HG03565 (cell line): Measurements from ENCODE around the gene PDGFC.

Experiments used
- ATAC-seq: cut with Tn5 transposase; IDR thresholded peaks from one replicate; pipeline ENCODE4 v1.9.1; 2021; ENCODE audit warnings: mild to moderate bottlenecking, moderate library complexity; ENCODE audit not compliant: unreplicated experiment

Gene PDGFC

GRCh38 chr4:156762851-156763250, 208.7 kb downstream of the PDGFC start:
- ATAC-seq: no peak

- ATAC-seq: no peak
Measured at GRCh38 chr4:156756118-156756517, 215.5 kb downstream of the PDGFC start.

- ATAC-seq: no peak
Measured at GRCh38 chr4:156754832-156755570, 216.6 kb downstream of the PDGFC start.

GRCh38 chr4:156751486-156751885, 220.1 kb downstream of the PDGFC start:
- no peak for ATAC-seq

- ATAC-seq: no peak
Measured at GRCh38 chr4:156749426-156750403, 221.9 kb downstream of the PDGFC start.

GRCh38 chr4:156746111-156746510, 225.5 kb downstream of the PDGFC start:
- no peak for ATAC-seq

- ATAC-seq: no peak
Measured at GRCh38 chr4:156738766-156739165, 232.8 kb downstream of the PDGFC start.

GRCh38 chr4:156734965-156735895, 236.4 kb downstream of the PDGFC start:
- ATAC-seq: no peak

- no peak for ATAC-seq
Measured at GRCh38 chr4:156733582-156733981, 238.0 kb downstream of the PDGFC start.

- ATAC-seq: no peak
Measured at GRCh38 chr4:156732634-156733033, 239.0 kb downstream of the PDGFC start.

GRCh38 chr4:156729416-156729815, 242.2 kb downstream of the PDGFC start:
- no peak for ATAC-seq

- ATAC-seq: no peak
Measured at GRCh38 chr4:156725257-156725656, 246.3 kb downstream of the PDGFC start.

- ATAC-seq: no peak
Measured at GRCh38 chr4:156723951-156724668, 247.5 kb downstream of the PDGFC start.

GRCh38 chr4:156718226-156718625, 253.4 kb downstream of the PDGFC start:
- ATAC-seq: no peak

GRCh38 chr4:156711193-156711590, 260.4 kb downstream of the PDGFC start:
- no peak for ATAC-seq
